ENCODE measurements around the gene TEX261.

DNA sequence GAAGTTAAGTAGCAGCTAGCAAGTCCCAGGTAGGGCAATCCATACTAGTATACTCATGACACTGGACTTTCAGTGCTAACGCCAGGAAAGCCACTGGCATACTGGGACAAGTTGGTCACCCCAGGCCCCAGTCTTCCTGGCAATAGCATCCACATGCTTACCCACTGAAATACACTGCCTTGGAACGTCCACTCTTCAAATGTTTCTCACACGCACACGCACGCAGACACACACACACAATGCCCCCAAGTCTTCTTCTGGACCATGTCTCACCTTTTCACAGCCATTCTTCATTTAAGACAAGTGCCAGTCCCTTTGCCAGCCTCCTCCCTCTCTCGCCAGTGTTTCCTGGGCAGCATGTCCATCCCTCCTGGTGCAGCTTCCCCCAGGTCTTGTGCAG, 8.7 kb upstream of the TEX261 start:
- TF ChIP-seq LEF1 (IDR thresholded peaks at IDR 0.05; ENCODE audit: borderline replicate concordance) (no peak), ELF4 (IDR thresholded peaks at IDR 0.05) (no peak), NFRKB (IDR thresholded peaks at IDR 0.05) (no peak), SP1 (IDR thresholded peaks at IDR 0.05) (no peak), SUZ12 (IDR thresholded peaks at IDR 0.05) (no peak), L3MBTL2 (conservative IDR thresholded peaks at IDR 0.05) (no peak), HDGF (IDR thresholded peaks at IDR 0.05; ENCODE audit: borderline replicate concordance) (no peak), TARDBP (IDR thresholded peaks at IDR 0.05) (no peak)
